ENCODE data around the gene RERE. TPM values are rescaled to one million over a fixed set of nuclear protein-coding genes. Genes with fewer than 3 reads are reported as not detected.

The RERE gene
- total RNA-seq, 1 donor: 27.0 TPM

GRCh38 chr1:8364528-8365442, 452.7 kb downstream of the RERE start:
- no peak for DNase-seq (ENCODE audit: low read depth)

GRCh38 chr1:8363767-8364301, 453.6 kb downstream of the RERE start:
- no peak for DNase-seq (ENCODE audit: low read depth)
- no peak overlapping the region for H3K4me3 ChIP-seq (ENCODE audit: low read depth, low read length)
- TF ChIP-seq CTCF (IDR thresholded peaks at IDR 0.05; ENCODE audit: insufficient read depth, low read length): no peak

More at GRCh38 chr1:8364528-8365442, 452.7 kb downstream of the RERE start:
- H3K4me3 ChIP-seq (ENCODE audit: low read depth, low read length): no peak overlapping the region
- no peak for TF ChIP-seq CTCF (IDR thresholded peaks at IDR 0.05; ENCODE audit: insufficient read depth, low read length)

- no peak for DNase-seq (ENCODE audit: low read depth)
- no peak for TF ChIP-seq CTCF (IDR thresholded peaks at IDR 0.05; ENCODE audit: insufficient read depth, low read length)
- no peak overlapping the region for H3K4me3 ChIP-seq (ENCODE audit: low read depth, low read length)
Observed at GRCh38 chr1:8363186-8363766, 454.2 kb downstream of the RERE start.

DNA sequence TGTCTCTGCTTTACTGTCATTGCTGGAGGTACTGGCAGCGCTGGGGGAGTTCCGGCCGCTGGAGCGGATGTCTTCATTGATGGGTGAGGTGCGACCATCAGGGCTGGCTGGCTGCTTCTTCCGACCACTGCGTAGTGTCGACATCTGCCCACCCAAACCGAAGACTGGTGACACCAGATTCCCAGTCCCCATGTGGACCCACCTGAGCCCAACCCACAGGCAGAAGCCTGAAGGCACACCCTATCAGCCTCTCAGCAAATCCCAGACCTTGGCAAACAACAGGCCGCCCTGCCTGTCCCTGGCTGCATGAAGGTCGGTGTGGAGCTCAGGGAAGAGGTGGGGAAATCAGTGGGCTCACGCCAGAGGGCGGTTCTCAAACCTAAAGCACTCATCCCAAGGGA, 454.7 kb downstream of the RERE start:
- no peak for TF ChIP-seq CTCF (IDR thresholded peaks at IDR 0.05; ENCODE audit: insufficient read depth, low read length)
- no peak for DNase-seq (ENCODE audit: low read depth)
- no peak overlapping the region for H3K4me3 ChIP-seq (ENCODE audit: low read depth, low read length)

DNA sequence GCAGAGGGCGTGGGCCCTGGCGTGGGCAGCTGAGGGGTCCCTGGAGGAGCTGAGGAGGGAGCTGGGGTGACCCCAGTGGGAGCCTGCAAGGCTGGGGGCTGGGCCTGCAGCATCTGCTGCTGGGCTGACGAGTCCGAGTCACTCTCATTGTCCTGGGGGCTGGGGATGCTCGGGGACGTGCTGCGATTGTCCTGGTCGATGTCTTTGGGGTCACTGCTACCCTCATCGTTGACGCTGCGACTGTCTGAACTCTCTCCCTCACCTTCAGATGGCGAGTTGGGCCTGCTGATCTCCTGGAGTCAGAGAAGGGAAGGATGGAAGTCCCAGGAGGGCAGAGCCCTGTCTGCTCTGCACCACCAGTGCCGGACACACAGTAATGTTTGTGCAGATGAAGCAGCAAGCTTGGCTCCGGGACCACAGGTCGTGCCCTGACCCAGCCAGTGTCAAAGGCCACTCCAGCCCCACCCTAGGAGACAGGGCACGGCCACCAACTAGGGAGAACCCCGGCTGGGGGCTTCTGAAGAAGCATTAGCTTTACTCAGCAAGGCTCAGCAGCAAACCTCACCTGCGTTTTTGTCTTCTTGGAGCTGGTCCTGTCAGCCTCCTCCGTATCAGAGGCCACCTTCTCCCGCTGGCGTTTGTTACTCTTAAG, 456.1 kb downstream of the RERE start:
- no peak for DNase-seq (ENCODE audit: low read depth)
- TF ChIP-seq CTCF (IDR thresholded peaks at IDR 0.05; ENCODE audit: insufficient read depth, low read length): no peak
- H3K4me3 ChIP-seq (ENCODE audit: low read depth, low read length): no peak overlapping the region

- H3K4me3 ChIP-seq (ENCODE audit: low read depth, low read length): no peak overlapping the region
- no peak for TF ChIP-seq CTCF (IDR thresholded peaks at IDR 0.05; ENCODE audit: insufficient read depth, low read length)
- DNase-seq (ENCODE audit: low read depth): no peak
Observed at GRCh38 chr1:8360493-8361197, 456.8 kb downstream of the RERE start.

All from fibroblast of the aortic adventitia (primary cell).